Measurements from ENCODE around the gene CASK.

GRCh38 chrX:41474726-41475100 lies 448.6 kb downstream of the CASK start:
- TF ChIP-seq POLR2A (IDR thresholded peaks at IDR 0.05; ENCODE audit: low read length) (no peak), GATA1 (IDR thresholded peaks at IDR 0.05; ENCODE audit: low read depth, low read length) (no peak)

Data from erythroblast (primary cell).